A549 (cell line): ENCODE results near the gene NTNG2. TPM values are rescaled to one million over a fixed set of nuclear protein-coding genes. Genes with fewer than 3 reads are reported as not detected.

Experiments
- ATAC-seq, 2 experiments: fragments of 200-7000 bp in 1 of 2; fragments of >200 bp in 1 of 2; cut with Nextera tagmentation in 1 of 2; cut with Tn5 transposase in 1 of 2; 3 replicates each; pipeline versions ENCODE4 v1.8.0 to v1.9.1; 2018 to 2020; ENCODE audit warnings: mild to moderate bottlenecking in 1 of 2, moderate library complexity in 1 of 2
- CTCF ChIA-PET: fragments of 300-600 bp; sonication (Branson Sonifier 250); formaldehyde crosslinking; extraction: SDS; loops from one replicate; lab custom pipeline; 2021; ENCODE audit warnings: antibody characterized with exemption, inconsistent platforms; lab: Yijun Ruan, JAX
- POLR2A ChIA-PET: fragments of 350-600 bp; formaldehyde crosslinking; extraction: SDS; loops from one replicate; lab custom pipeline; 2021; ENCODE audit warnings: antibody characterized with exemption, inconsistent platforms; lab: Yijun Ruan, JAX
- DNase-seq, 2 experiments: peaks; one replicate each; pipeline versions ENCODE4 v3.0.0 to v3.0.0-alpha.2; 2011 to 2016; ENCODE audit warnings: low read depth in 1 of 2, low spot score in 1 of 2
- FAIRE-seq: peaks from 2 replicates; lab custom pipeline; 2011; peaks lifted over from hg19 to GRCh38; lab: Jason Lieb, UNC
- H3K27ac ChIP-seq, 2 experiments: fragments of >200 bp; sonication (Bioruptor Twin); formaldehyde crosslinking; 3 replicates each; pipeline ENCODE4 v1.5.1; 2016 to 2017
- H3K4me1 ChIP-seq: fragments of >200 bp; sonication (Bioruptor Twin); formaldehyde crosslinking; 3 replicates; pipeline ENCODE4 v1.6.1; 2016
- H3K4me2 ChIP-seq: fragments of >200 bp; sonication (Bioruptor Twin); formaldehyde crosslinking; 3 replicates; pipeline ENCODE4 v1.6.1; 2016
- H3K4me3 ChIP-seq: fragments of >200 bp; sonication (Bioruptor Twin); formaldehyde crosslinking; 3 replicates; pipeline ENCODE4 v1.5.1; 2016
- H3K9me3 ChIP-seq: fragments of >200 bp; sonication (Bioruptor Twin); formaldehyde crosslinking; 3 replicates; pipeline ENCODE4 v1.6.1; 2016
- BCL3 ChIP-seq: fragments of >200 bp; sonication (Bioruptor Twin); formaldehyde crosslinking; IDR thresholded peaks from 3 replicates; pipeline ENCODE4 v1.6.1; 2016
- BHLHE40 ChIP-seq: IDR thresholded peaks from 2 replicates; pipeline ENCODE4 v1.6.1; 2012; ENCODE audit warnings: low read depth, low read length, inconsistent platforms
- CBX8 ChIP-seq: fragments of 200-600 bp; sonication (generic); IDR thresholded peaks from 2 replicates; pipeline ENCODE4 v1.6.1; 2016
- CEBPB ChIP-seq, 2 experiments: fragments of >200 bp in 1 of 2; sonication (Bioruptor Twin) in 1 of 2; formaldehyde crosslinking in 1 of 2; IDR thresholded peaks; 2 replicates each; pipeline ENCODE4 v1.6.1; 2012 to 2016
- EHF ChIP-seq: fragments of 250-450 bp; sonication (Bioruptor Pico); IDR thresholded peaks from 2 replicates; pipeline ENCODE4 v1.5.0; 2020; ENCODE audit warnings: mild to moderate bottlenecking
- EHMT2 ChIP-seq: fragments of 200-600 bp; sonication (generic); IDR thresholded peaks from 2 replicates; pipeline ENCODE4 v1.6.1; 2016; ENCODE audit warnings: antibody characterized with exemption, low read depth, mild to moderate bottlenecking, moderate library complexity
- EP300 ChIP-seq, 2 experiments: fragments of >200 bp; sonication (Bioruptor Twin); formaldehyde crosslinking; IDR thresholded peaks; 2 replicates in 1 of 2; 3 replicates in 1 of 2; pipeline ENCODE4 v1.6.1; 2016 to 2017
- ESRRA ChIP-seq: fragments of 150-350 bp; IDR thresholded peaks from 2 replicates; pipeline ENCODE4 v1.6.1; 2014; ENCODE audit warnings: mild to moderate bottlenecking, low read length, borderline replicate concordance
- HMGXB4 ChIP-seq: fragments of 250-450 bp; sonication (Bioruptor Pico); IDR thresholded peaks from 2 replicates; pipeline ENCODE4 v1.5.0; 2021; ENCODE audit warnings: mild to moderate bottlenecking, moderate library complexity, borderline replicate concordance
- HOXA7 ChIP-seq: fragments of 250-450 bp; sonication (Bioruptor Pico); IDR thresholded peaks from 2 replicates; pipeline ENCODE4 v1.5.0; 2020; ENCODE audit warnings: mild to moderate bottlenecking, moderate library complexity
- HOXB13 ChIP-seq: fragments of 250-450 bp; sonication (Bioruptor Pico); IDR thresholded peaks from 2 replicates; pipeline ENCODE4 v1.5.0; 2020; ENCODE audit warnings: low read depth, mild to moderate bottlenecking, moderate library complexity
- JUN ChIP-seq, 2 experiments: fragments of >200 bp; sonication (Bioruptor Twin); formaldehyde crosslinking; IDR thresholded peaks; 2 replicates in 1 of 2; 3 replicates in 1 of 2; pipeline ENCODE4 v1.6.1; 2016 to 2017
- JUNB ChIP-seq: fragments of >200 bp; sonication (Bioruptor Twin); formaldehyde crosslinking; IDR thresholded peaks from 2 replicates; pipeline ENCODE4 v1.6.1; 2016
- KDM5A ChIP-seq: fragments of 200-600 bp; sonication (generic); IDR thresholded peaks from 2 replicates; pipeline ENCODE4 v1.6.1; 2016; ENCODE audit warnings: antibody characterized with exemption, mild to moderate bottlenecking
- MYC ChIP-seq: IDR thresholded peaks from 2 replicates; pipeline ENCODE4 v1.6.1; 2012; ENCODE audit warnings: mild to moderate bottlenecking, inconsistent platforms, low read length, improper control_type of control experiment, borderline replicate concordance
- NFE2L2 ChIP-seq: fragments of 150-350 bp; conservative IDR thresholded peaks from 2 replicates; pipeline ENCODE4 v1.6.1; 2014; ENCODE audit warnings: low read length
- POLR2A ChIP-seq: IDR thresholded peaks from 2 replicates; pipeline ENCODE4 v1.6.1; 2012; ENCODE audit warnings: mild to moderate bottlenecking, low read length
- USF2 ChIP-seq: fragments of 450-650 bp; IDR thresholded peaks from 2 replicates; pipeline ENCODE4 v1.6.1; 2014; ENCODE audit warnings: antibody characterized with exemption
- ZC3H11A ChIP-seq: fragments of 450-650 bp; IDR thresholded peaks from 2 replicates; pipeline ENCODE4 v1.6.1; 2014; ENCODE audit warnings: antibody characterized with exemption, mild to moderate bottlenecking
- ZFP36 ChIP-seq: fragments of 450-650 bp; IDR thresholded peaks from 2 replicates; pipeline ENCODE4 v1.6.1; 2014; ENCODE audit warnings: borderline replicate concordance; ENCODE audit not compliant: partially characterized antibody
- WGBS: methylation state at CpG from one replicate; pipeline ENCODE4 v1.1.6; 2017; ENCODE audit errors: missing lambda C conversion rate; 5-methylcytosine and 5-hydroxymethylcytosine counted together
- polyA plus RNA-seq, 4 experiments: library from polyadenylated mRNA; depleted of rRNA in 3 of 4; stranded (reverse); fragments of >200 nt; fragmentation: RNase III in 1 of 4; extraction: RNeasy Plus Mini Kit Qiagen cat#74134 plus additional on column Dnase treatment in 1 of 4; gene quantifications; 2 replicates in 3 of 4; 3 replicates in 1 of 4; pipeline ENCODE4 v1.2.3, GENCODE V29; 2011 to 2017
- TF ChIP-seq, protein P1 (sequence below): fragments of 150-350 bp; IDR thresholded peaks from 2 replicates; pipeline ENCODE4 v1.6.1; 2014; ENCODE audit warnings: low read depth, mild to moderate bottlenecking, low read length

Gene NTNG2
- polyA plus RNA-seq, 2 of the 4 experiments (the other 2 are of a cell fraction) = 0.52 to 1.0 TPM

- FAIRE-seq (no peak), DNase-seq (no peak), ATAC-seq (no peak)
- peaks cover 10% of the 10 kb centered on the region; the same call in 2 of the 3 replicates for H3K9me3 ChIP-seq
- ChIA-PET POLR2A (no interaction called here), CTCF (interaction anchor here (2.7 kb wide), 1 partner anchor 27 kb away, joined by 14 read pairs; no protein-coding TSS in a partner anchor)
- TF ChIP-seq HMGXB4 (CRISPR knock-in tag) (no peak), JUNB (no peak), EHMT2 (no peak), BHLHE40 (no peak), USF2 (no peak), HOXA7 (CRISPR knock-in tag) (no peak), ESRRA (no peak), ZFP36 (no peak), CBX8 (no peak), HOXB13 (CRISPR knock-in tag) (no peak)
- TF ChIP-seq, protein P1, sequence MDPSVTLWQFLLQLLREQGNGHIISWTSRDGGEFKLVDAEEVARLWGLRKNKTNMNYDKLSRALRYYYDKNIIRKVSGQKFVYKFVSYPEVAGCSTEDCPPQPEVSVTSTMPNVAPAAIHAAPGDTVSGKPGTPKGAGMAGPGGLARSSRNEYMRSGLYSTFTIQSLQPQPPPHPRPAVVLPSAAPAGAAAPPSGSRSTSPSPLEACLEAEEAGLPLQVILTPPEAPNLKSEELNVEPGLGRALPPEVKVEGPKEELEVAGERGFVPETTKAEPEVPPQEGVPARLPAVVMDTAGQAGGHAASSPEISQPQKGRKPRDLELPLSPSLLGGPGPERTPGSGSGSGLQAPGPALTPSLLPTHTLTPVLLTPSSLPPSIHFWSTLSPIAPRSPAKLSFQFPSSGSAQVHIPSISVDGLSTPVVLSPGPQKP = no peak
- H3K4me1 ChIP-seq = peaks cover 7% of the 10 kb centered on the region
- no peak overlapping the region for H3K27ac ChIP-seq
- no peak overlapping the region for H3K4me3 ChIP-seq
- H3K4me2 ChIP-seq = no peak overlapping the region
- 68% methylated on average over 9 of the region's 30 CpGs for WGBS
Measured at GRCh38 chr9:132209228-132209627, 47.4 kb downstream of the NTNG2 start.

DNA sequence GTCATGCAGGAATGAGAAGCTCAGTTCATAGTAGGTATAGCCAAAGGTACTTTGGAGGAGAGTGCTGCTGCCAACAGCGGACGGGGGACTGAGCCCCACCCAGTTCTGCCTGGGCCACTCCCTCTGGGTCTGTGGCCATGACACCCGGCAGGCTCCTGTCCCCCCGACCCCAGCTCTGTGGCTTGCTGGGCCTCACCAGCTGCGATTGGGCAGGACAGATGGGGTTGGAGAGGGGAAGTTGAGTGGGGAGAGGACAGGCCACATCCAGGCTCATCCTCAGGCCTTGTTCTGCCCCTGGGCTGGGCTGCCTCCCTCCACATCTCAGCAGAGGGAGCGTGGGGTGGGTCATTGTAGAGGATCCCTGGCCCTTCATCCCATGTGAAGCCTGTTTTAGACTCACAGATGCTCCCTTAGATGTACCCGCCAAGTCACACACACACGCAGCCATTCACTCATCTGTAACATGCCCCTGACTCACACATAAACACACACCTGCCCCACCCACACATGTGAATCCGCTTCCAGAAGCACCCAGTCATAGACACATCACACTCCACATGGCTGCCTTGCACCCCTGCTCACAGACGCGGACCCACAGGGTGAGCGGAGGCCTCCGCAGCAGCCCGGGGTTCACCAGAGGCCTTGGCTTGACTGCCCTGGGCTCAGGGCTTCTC lies 48.8 kb downstream of the NTNG2 start:
- WGBS = 66% methylated on average over 13 of the region's 14 CpGs
- POLR2A ChIA-PET = no interaction called here
- TF ChIP-seq KDM5A (no peak), EP300 (IDR thresholded peaks at IDR 0.05) (no peak), EHF (CRISPR knock-in tag) (no peak), JUNB (no peak), POLR2A (no peak), ESRRA (no peak), MYC (no peak), CEBPB (IDR thresholded peaks at IDR 0.05) (no peak), JUN (IDR thresholded peaks at IDR 0.05) (no peak), BCL3 (no peak), NFE2L2 (no peak), ZC3H11A (no peak), EHMT2 (no peak)
- 0 out of 6 replicates have a peak, but pooled peaks of 1 of the 2 experiments have one; percentile 16 for ATAC-seq
- CTCF ChIA-PET = interaction anchor here (0.8 to 2.7 kb wide), 2 partner anchors 25 to 41 kb away, joined by 4 to 14 read pairs; no protein-coding TSS in a partner anchor
- H3K4me2 ChIP-seq = no peak overlapping the region
- H3K9me3 ChIP-seq = no peaks in the 10 kb centered on the region
- H3K4me3 ChIP-seq = no peak overlapping the region
- H3K4me1 ChIP-seq = peaks cover 11% of the 10 kb centered on the region
- DNase-seq = no peak
- FAIRE-seq = no peak
- H3K27ac ChIP-seq = no peak overlapping the region
